ENCODE results near the gene ACOT7. TPM values are rescaled to one million over a fixed set of nuclear protein-coding genes. Genes with fewer than 3 reads are reported as not detected.

ACOT7 gene
- total and polyA plus RNA-seq, 2 of the 13 experiments (the other 11 are each of a cell fraction or from before 2014, with no cell fraction given): 33.0 to 55.8 TPM

GRCh38 chr1:6259491-6260362, 133.8 kb downstream of the ACOT7 start (continued):
- TF ChIP-seq NFAT5 (CRISPR knock-in tag; IDR thresholded peaks at IDR 0.05) (no peak), ETV5 (CRISPR knock-in tag; IDR thresholded peaks at IDR 0.05; ENCODE audit: borderline replicate concordance) (peak; percentile 31; the same call in 1 of the 2 replicates), CREM (IDR thresholded peaks at IDR 0.05) (peak; percentile 62), CREM (CRISPR knock-in tag; IDR thresholded peaks at IDR 0.05) (no peak; the same call in 1 of the 2 replicates), CEBPG (CRISPR knock-in tag; IDR thresholded peaks at IDR 0.05) (peak; percentile 97), SP1 (IDR thresholded peaks at IDR 0.05) (no peak), SP1 (CRISPR knock-in tag; IDR thresholded peaks at IDR 0.05) (0 out of 2 replicates have a peak, but pooled peaks have one; percentile 21), SP5 (CRISPR knock-in tag; IDR thresholded peaks at IDR 0.05; ENCODE audit: borderline replicate concordance, low read depth) (peak; percentile 62; the same call in 1 of the 2 replicates), TBX2 (CRISPR knock-in tag; IDR thresholded peaks at IDR 0.05; ENCODE audit: borderline replicate concordance) (no peak)

Data from HepG2 (cell line).